Ovary (tissue), 3 donors: Measurements from ENCODE around the gene HPSE.

Experiments used
- EP300 ChIP-seq: sonication (generic); formaldehyde crosslinking; IDR thresholded peaks from one replicate; pipeline ENCODE4 v1.6.1; 2017; ENCODE audit warnings: antibody characterized with exemption
- TF ChIP-seq, protein P1 (sequence below), 3 donors: fragments of 450-650 bp in 2 of 3; fragments of 200-600 bp in 1 of 3; IDR thresholded peaks; one replicate each; pipeline versions ENCODE4 v1.5.1 to v1.8.0; 2016 to 2022; ENCODE audit warnings: antibody characterized with exemption in 3 of 3, mild to moderate bottlenecking in 1 of 3
- donor health status: DM: no; HTN: no; CAD: no.

DNA sequence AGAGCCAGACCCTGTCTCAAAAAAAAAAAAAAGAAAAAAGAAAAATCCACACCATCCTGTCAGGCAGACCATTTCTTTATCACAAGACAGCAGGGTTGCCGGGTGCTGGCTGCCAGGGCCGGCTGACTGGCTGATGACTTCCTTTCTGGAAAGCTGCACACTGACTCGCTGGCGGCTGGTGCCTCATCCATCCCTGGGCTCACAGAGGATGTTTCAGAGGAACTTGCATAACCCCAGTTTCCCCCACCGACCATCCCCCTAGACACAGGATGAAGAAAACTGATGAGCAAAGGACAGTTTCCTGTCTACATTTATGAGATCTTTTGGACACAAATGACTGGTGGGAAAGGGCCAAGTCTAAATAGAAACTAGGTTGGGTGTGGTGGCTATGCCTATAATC, 14.1 kb downstream of the HPSE start:
- TF ChIP-seq, protein P1, sequence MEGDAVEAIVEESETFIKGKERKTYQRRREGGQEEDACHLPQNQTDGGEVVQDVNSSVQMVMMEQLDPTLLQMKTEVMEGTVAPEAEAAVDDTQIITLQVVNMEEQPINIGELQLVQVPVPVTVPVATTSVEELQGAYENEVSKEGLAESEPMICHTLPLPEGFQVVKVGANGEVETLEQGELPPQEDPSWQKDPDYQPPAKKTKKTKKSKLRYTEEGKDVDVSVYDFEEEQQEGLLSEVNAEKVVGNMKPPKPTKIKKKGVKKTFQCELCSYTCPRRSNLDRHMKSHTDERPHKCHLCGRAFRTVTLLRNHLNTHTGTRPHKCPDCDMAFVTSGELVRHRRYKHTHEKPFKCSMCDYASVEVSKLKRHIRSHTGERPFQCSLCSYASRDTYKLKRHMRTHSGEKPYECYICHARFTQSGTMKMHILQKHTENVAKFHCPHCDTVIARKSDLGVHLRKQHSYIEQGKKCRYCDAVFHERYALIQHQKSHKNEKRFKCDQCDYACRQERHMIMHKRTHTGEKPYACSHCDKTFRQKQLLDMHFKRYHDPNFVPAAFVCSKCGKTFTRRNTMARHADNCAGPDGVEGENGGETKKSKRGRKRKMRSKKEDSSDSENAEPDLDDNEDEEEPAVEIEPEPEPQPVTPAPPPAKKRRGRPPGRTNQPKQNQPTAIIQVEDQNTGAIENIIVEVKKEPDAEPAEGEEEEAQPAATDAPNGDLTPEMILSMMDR (IDR thresholded peaks at IDR 0.05) = no peak
- TF ChIP-seq EP300 = no peak
